Stimulated activated CD4-positive, alpha-beta T cell treated with anti-CD3 and anti-CD28 coated beads, TNF-alpha, amount 100 ng/mL, for 24 hours (primary cell): ENCODE results near the gene ANGPTL1.
"Not testable (repeated sequence)": the region's sequence is repeated elsewhere in the genome, so short reads cannot be mapped to it uniquely, and the experiment has no call there.

ENCODE experiments used
- DNase-seq, 3 experiments: peaks; one replicate each; pipeline ENCODE4 v3.0.0-alpha.2; 2020; ENCODE audit warnings: low read depth in 3 of 3

ANGPTL1 gene

GRCh38 chr1:178868706-178869105, 2.2 kb downstream of the ANGPTL1 start:
- DNase-seq, result no peak

- no peak for DNase-seq
Observed at GRCh38 chr1:178867670-178868069, 3.2 kb downstream of the ANGPTL1 start.

- no peak for DNase-seq
Observed at GRCh38 chr1:178864326-178864725, 6.6 kb downstream of the ANGPTL1 start.

GRCh38 chr1:178862864-178863263, 8.0 kb downstream of the ANGPTL1 start:
- DNase-seq, result no peak

DNA sequence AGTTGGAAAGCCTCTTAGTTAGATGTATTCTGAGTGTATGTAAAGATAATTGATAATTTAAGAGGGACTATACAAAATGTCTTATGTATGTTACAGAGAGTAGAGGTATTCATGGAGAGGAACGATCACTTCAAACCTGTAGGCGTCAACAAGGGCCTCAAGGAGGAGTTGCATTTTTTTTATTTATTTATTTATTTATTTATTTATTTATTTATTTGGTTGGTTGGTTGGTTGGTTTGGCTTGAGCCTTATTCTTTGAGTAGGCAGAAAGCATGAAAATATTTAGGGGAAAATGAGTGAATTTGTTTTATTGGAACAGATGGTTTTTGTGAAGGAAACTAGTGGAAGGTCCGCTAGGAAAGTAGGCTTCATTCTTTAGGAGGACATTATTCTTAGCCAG, 8.5 kb downstream of the ANGPTL1 start:
- DNase-seq, result no peak

GRCh38 chr1:178857126-178857525, 13.8 kb downstream of the ANGPTL1 start:
- no peak for DNase-seq

DNA sequence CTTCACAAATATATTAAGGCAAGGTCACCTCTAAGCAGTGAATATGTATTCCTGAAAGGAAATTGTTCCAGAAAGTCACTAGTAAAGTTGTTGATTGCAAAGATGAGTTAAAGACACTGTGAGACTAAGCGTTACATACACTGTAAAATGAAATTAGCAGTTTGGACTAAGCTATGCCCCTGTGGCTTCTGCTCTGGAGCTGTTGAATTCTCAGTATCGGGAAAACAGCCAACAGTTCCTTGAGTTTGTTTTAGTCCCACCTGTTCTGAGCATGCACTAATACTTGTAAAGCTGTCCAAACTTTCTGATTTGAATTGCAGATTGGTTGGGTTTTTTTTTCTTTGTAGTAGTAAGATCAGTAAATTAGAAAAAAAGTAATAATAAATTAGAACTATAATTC, 21.0 kb downstream of the ANGPTL1 start:
- DNase-seq, result no peak

GRCh38 chr1:178847919-178848318, 23.0 kb downstream of the ANGPTL1 start:
- DNase-seq, result not testable (repeated sequence)

DNA sequence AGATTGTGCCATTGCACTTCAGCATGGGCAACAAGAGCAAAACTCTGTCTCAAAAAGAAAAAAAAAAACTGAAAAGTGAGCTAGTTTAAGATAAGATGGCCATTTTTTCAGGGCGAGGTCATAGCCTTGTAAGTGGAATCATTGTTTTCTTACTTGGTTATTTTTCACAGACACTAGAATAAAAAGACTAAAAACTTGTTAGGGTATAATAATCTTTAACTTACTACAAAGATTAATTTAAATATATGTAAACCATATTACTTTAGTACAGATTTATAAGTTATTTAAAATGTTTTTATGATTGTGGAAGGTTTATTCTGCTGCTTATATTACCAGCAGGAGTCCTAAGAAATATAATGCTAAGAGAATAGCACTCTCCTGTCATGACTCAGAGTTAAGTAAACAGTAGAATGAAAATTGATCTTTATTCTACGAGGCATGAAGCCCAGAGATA, 23.5 kb downstream of the ANGPTL1 start:
- DNase-seq, result no peak

- DNase-seq, result no peak
Observed at GRCh38 chr1:178846306-178846705, 24.6 kb downstream of the ANGPTL1 start.

- no peak for DNase-seq
Observed at GRCh38 chr1:178844436-178844835, 26.4 kb downstream of the ANGPTL1 start.

DNA sequence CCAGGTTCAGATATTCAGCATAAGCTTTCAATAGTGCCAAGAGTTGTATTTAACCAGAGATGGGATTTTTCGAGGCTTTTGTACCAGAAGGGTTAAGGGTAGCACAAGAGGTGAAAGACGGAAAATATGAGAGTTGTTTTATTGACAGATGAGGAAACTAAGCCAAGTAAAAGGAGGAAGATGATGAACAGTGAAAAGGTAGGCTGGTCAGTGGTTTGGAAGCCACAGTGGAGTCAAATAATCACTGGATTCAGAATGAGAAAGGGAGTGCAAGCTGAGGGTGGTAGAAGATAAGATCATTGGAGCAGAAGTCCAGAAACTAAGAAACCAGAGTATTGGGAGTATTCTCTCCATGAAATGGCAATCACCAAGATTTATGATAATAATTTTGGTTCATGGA, 45.7 kb downstream of the ANGPTL1 start:
- no peak for DNase-seq

DNA sequence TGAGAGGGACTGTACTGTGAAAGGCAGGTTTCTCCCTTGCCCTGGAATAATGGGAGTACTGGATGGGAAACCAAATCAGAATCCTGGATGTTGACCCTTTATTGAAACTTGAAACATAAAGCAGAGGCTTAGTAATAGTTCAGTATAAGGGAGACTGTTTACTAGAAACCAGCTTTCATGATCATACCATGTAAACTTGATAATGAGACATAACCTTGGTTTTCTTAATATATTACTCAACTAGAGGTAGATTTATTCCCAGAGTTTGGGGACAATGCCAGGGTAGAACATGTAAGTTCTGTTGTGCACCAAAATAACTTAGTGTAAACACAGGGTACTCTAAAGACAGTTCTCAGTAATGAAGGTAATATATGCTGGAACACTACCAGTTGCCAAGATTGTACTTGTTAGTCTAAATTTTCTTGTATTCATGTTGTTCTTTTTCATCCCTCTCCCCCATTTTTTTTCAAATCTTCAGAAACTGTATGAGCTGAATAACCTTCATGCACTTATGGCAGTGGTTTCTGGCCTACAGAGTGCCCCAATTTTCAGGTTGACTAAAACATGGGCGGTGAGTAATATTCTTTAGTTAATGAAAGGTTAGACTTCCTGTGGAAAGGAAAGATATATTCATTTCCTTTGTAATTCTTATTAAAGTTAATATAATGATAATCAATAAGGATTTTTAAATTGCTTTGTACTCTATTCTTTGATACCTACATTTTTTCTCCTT, 49.6 kb downstream of the ANGPTL1 start:
- DNase-seq, result no peak

DNA sequence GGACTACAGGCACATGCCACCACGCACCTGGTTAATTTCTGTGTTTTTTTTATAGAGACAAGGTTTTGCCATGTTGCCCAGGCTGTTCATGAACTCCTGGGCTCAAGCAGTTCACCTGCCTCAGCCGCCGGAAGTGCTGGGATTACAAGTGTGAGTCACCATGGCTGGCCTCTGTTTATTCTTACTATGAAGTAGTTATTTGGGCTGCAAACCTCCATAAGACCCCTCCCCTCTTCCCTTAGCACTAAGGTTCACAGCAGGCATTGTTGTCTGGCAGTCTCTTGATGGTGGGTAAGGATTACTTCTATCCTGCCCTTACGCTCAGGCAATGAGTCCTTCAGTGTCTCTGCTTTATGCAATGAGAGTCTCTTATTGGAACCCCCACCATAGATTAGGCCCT, 51.8 kb downstream of the ANGPTL1 start:
- no peak for DNase-seq

DNA sequence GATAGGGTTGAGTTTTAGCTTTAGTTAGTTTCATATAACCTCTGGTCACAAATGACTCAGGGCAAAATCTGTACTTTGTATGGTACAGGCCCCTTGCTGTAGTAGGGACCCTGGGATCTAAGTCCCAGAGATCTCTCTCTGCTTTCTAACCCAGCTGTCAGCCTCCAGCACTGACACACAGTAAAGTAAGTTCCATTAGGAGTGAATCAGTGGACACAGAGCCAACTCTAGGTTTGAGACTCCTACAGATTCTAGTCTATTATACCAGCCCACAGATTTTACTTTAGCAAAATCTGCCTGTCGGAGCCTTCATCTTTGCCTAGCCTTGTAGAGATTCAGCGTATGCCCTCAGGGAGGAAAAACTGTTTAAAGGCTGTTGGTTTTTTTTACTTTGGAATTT, 52.5 kb downstream of the ANGPTL1 start:
- DNase-seq, result no peak

DNA sequence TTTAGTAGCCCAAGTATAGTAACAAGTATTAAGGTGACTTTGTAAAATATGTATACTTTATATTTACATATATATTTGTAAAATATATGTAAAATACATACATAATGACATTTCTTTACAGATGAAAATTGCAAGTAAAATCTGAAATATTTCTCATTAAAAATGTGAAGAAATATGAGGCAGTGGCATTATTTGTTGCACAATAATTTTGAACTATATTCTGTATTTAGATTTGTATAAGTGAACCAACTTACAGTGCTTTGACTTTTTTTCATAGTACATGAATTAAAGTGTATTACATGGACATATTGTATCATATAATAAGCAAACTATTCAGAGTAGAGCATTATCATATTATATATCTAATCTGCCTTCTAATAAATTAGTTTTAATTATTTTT, 60.3 kb downstream of the ANGPTL1 start:
- DNase-seq, result no peak

DNA sequence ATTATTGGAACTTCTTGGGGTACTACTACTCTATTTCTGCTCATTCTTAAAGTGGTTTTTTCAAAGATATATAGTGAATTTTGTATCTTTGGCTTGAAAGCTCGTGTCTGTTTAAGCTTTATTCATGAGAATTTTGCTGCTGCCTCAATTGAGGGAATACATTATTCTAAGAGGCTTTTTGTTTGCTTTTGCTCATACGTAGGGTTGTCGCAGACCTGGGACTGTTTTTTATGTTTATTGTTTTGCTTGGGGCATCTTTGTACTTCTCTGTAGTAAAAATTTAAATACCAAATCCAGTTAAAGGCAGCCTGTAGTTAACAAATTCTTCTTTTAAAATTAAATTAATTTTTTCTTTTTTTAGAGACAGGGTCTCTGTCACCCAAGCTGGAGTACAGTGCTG, 62.3 kb downstream of the ANGPTL1 start:
- no peak for DNase-seq

GRCh38 chr1:178806665-178807300, 64.1 kb downstream of the ANGPTL1 start:
- DNase-seq, result no peak

DNA sequence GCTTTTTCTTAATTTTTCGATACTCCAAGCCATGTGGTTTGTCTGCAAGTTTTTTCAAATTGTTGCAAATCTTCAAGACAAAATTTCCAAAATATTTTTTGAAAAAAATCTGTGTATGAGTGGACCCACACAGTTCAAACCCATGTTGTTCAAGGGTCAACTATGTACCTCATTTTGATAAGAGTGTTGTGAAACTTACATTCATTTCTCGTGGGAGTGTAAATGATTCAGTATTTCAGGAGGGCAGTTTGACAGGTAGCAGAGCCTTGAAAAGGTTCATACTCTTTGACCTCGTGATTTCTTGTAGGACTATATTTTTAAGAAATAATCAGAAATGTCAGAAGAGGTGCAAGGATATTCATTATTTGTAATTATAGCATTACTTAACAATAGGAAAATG, 68.0 kb downstream of the ANGPTL1 start:
- no peak for DNase-seq
